ENCODE data around the gene ANKRD36B.

DNA sequence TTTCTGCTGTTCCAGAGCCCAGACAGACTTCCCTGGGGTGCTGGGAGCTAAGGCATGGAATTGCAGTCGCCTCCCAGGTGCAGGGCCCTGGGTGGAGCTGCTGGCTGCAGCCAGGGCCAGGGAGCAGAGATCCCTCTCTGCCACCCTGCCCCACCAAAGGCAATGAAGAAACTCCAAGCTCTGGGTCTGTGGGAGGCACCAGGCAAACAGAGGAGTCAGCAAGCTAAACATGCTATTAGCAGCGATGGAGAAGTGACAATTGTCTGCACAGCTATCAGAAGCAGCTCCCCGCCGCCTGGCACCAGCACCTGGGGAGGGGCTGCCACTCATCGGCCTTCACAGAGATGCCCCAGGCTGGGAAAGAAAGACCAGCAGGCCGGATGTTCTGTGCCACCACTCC, 28.2 kb upstream of the ANKRD36B start:
- TF ChIP-seq YY1 (IDR thresholded peaks at IDR 0.05; ENCODE audit: low read depth) (no peak), MXI1 (IDR thresholded peaks at IDR 0.05; ENCODE audit: low read depth, low read length) (no peak), FOXM1 (IDR thresholded peaks at IDR 0.05; ENCODE audit: low read depth) (no peak), RAD21 (IDR thresholded peaks at IDR 0.05; ENCODE audit: low read length) (no peak), POLR2AphosphoS5 (IDR thresholded peaks at IDR 0.05; ENCODE audit: low read depth, low read length) (no peak), FOSL2 (IDR thresholded peaks at IDR 0.05; ENCODE audit: borderline replicate concordance, low read depth) (no peak), TCF12 (IDR thresholded peaks at IDR 0.05) (no peak), EZH2phosphoT487 (IDR thresholded peaks at IDR 0.05; ENCODE audit: borderline replicate concordance, low read depth) (no peak)
- TF ChIP-seq, protein P1, sequence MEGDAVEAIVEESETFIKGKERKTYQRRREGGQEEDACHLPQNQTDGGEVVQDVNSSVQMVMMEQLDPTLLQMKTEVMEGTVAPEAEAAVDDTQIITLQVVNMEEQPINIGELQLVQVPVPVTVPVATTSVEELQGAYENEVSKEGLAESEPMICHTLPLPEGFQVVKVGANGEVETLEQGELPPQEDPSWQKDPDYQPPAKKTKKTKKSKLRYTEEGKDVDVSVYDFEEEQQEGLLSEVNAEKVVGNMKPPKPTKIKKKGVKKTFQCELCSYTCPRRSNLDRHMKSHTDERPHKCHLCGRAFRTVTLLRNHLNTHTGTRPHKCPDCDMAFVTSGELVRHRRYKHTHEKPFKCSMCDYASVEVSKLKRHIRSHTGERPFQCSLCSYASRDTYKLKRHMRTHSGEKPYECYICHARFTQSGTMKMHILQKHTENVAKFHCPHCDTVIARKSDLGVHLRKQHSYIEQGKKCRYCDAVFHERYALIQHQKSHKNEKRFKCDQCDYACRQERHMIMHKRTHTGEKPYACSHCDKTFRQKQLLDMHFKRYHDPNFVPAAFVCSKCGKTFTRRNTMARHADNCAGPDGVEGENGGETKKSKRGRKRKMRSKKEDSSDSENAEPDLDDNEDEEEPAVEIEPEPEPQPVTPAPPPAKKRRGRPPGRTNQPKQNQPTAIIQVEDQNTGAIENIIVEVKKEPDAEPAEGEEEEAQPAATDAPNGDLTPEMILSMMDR (IDR thresholded peaks at IDR 0.05) = no peak
- TF ChIP-seq, protein P2, sequence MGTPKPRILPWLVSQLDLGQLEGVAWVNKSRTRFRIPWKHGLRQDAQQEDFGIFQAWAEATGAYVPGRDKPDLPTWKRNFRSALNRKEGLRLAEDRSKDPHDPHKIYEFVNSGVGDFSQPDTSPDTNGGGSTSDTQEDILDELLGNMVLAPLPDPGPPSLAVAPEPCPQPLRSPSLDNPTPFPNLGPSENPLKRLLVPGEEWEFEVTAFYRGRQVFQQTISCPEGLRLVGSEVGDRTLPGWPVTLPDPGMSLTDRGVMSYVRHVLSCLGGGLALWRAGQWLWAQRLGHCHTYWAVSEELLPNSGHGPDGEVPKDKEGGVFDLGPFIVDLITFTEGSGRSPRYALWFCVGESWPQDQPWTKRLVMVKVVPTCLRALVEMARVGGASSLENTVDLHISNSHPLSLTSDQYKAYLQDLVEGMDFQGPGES (IDR thresholded peaks at IDR 0.05; ENCODE audit: low read depth, low read length) = no peak
- TF ChIP-seq, protein P3, sequence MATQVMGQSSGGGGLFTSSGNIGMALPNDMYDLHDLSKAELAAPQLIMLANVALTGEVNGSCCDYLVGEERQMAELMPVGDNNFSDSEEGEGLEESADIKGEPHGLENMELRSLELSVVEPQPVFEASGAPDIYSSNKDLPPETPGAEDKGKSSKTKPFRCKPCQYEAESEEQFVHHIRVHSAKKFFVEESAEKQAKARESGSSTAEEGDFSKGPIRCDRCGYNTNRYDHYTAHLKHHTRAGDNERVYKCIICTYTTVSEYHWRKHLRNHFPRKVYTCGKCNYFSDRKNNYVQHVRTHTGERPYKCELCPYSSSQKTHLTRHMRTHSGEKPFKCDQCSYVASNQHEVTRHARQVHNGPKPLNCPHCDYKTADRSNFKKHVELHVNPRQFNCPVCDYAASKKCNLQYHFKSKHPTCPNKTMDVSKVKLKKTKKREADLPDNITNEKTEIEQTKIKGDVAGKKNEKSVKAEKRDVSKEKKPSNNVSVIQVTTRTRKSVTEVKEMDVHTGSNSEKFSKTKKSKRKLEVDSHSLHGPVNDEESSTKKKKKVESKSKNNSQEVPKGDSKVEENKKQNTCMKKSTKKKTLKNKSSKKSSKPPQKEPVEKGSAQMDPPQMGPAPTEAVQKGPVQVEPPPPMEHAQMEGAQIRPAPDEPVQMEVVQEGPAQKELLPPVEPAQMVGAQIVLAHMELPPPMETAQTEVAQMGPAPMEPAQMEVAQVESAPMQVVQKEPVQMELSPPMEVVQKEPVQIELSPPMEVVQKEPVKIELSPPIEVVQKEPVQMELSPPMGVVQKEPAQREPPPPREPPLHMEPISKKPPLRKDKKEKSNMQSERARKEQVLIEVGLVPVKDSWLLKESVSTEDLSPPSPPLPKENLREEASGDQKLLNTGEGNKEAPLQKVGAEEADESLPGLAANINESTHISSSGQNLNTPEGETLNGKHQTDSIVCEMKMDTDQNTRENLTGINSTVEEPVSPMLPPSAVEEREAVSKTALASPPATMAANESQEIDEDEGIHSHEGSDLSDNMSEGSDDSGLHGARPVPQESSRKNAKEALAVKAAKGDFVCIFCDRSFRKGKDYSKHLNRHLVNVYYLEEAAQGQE (IDR thresholded peaks at IDR 0.05; ENCODE audit: low read depth, low read length) = no peak
- TF ChIP-seq, protein P4, sequence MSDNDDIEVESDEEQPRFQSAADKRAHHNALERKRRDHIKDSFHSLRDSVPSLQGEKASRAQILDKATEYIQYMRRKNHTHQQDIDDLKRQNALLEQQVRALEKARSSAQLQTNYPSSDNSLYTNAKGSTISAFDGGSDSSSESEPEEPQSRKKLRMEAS (IDR thresholded peaks at IDR 0.05; ENCODE audit: low read depth) = no peak
